Effector CD4-positive, alpha-beta T cell (primary cell): Measurements from ENCODE around the gene MEGF9.
"Not testable (repeated sequence)": the region's sequence is repeated elsewhere in the genome, so short reads cannot be mapped to it uniquely, and the experiment has no call there.

Experiments
- DNase-seq: peaks from one replicate; pipeline ENCODE4 v3.0.0-alpha.2; 2020
- total RNA-seq: gene quantifications from one replicate; lab custom pipeline; 2026; lab: John Stamatoyannopoulos, UW

Gene MEGF9
- 27.6 reads per million, percentile 54 among the genes with 10 or more reads in this experiment for total RNA-seq

GRCh38 chr9:120714088-120714845 is at the start of gene MEGF9:
MEGF9 (minus strand) TSS chr9:120714470; CDS start chr9:120714358, 112 bp downstream.
- peak; percentile 97 for DNase-seq

GRCh38 chr9:120761006-120761405 is 46.7 kb upstream of the MEGF9 start:
- no peak for DNase-seq

- DNase-seq, result no peak
Measured at GRCh38 chr9:120759755-120760400, 45.6 kb upstream of the MEGF9 start.

GRCh38 chr9:120758544-120758943 is 44.3 kb upstream of the MEGF9 start:
- DNase-seq, result no peak

GRCh38 chr9:120757026-120757913 is 43.0 kb upstream of the MEGF9 start:
- DNase-seq, result no peak

- no peak for DNase-seq
Measured at GRCh38 chr9:120756531-120756930, 42.3 kb upstream of the MEGF9 start.

GRCh38 chr9:120755810-120756434 is 41.7 kb upstream of the MEGF9 start:
- DNase-seq, result peak; percentile 63

GRCh38 chr9:120755044-120755443 is 40.8 kb upstream of the MEGF9 start:
- DNase-seq, result no peak

- DNase-seq, result no peak
Measured at GRCh38 chr9:120750421-120750820, 36.2 kb upstream of the MEGF9 start.

GRCh38 chr9:120746366-120746765 is 32.1 kb upstream of the MEGF9 start:
- not testable (repeated sequence) for DNase-seq

GRCh38 chr9:120745278-120745677 is 31.0 kb upstream of the MEGF9 start:
- no peak for DNase-seq

- DNase-seq, result no peak
Measured at GRCh38 chr9:120742951-120743416, 28.7 kb upstream of the MEGF9 start.

- DNase-seq, result no peak
Measured at GRCh38 chr9:120741701-120742100, 27.4 kb upstream of the MEGF9 start.

- DNase-seq, result no peak
Measured at GRCh38 chr9:120741191-120741590, 26.9 kb upstream of the MEGF9 start.

GRCh38 chr9:120740132-120740531 is 25.9 kb upstream of the MEGF9 start:
- no peak for DNase-seq

GRCh38 chr9:120737416-120738165 is 23.3 kb upstream of the MEGF9 start:
- DNase-seq, result no peak

GRCh38 chr9:120736881-120737280 is 22.6 kb upstream of the MEGF9 start:
- no peak for DNase-seq

GRCh38 chr9:120735415-120736126 is 21.3 kb upstream of the MEGF9 start:
- DNase-seq, result no peak

GRCh38 chr9:120734607-120735410 is 20.5 kb upstream of the MEGF9 start:
- no peak for DNase-seq

GRCh38 chr9:120733190-120733589 is 18.9 kb upstream of the MEGF9 start:
- no peak for DNase-seq
